GM19455 (cell line): ENCODE measurements around the gene FAM193B.
A peak's percentile ranks its signal among the peaks of the same experiment; 100 is the strongest.

Experiments
- ATAC-seq: cut with Tn5 transposase; IDR thresholded peaks from one replicate; pipeline ENCODE4 v1.9.1; 2021; ENCODE audit not compliant: unreplicated experiment

Gene FAM193B

GRCh38 chr5:177516601-177517568 lies 37.5 kb downstream of the FAM193B start, which contains the start of gene DDX41:
DDX41 (minus strand) TSS chr5:177516961; CDS start chr5:177516945, 16 bp downstream.
- peak; percentile 76 for ATAC-seq

DNA sequence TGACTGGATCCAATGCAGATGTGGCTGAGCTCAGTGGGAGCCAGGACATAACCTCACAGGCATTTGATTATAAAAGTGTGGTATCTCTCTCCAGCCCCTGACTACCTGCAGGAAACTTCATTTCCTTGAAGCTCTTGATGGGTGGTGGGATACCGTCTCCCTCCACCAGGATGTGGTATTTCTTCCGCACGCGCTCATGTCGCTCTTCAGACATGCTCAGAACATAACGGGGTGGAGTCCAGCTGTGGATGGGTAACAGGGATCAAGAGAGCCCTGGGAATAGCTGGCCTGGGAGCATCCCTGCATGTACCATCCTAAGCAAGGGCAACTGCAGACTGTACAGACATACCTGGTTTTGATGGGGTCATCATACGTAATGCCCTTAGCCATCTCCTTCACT lies 38.8 kb downstream of the FAM193B start:
- no peak for ATAC-seq

- ATAC-seq, result no peak
These were observed 39.8 kb downstream of the FAM193B start for GRCh38 chr5:177514541-177514940.

DNA sequence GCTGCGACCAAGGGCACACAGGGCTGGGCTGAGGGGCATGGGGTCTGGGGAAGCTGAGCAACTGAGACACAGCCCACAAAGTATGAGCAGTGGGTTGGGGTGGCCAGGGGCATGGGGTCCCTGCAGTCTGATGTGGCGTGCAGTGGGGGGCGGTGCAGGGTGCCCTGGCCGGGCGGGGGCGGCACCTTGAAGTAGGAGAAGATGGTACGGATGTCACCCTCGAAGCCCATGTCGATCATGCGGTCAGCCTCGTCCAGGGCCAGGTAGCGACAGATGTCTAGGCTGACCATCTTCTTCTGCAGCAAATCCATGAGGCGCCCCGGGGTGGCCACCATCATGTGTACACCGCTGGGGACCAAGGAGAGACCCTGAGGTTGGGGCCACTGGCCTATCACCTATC lies 40.9 kb downstream of the FAM193B start:
- ATAC-seq, result no peak

DNA sequence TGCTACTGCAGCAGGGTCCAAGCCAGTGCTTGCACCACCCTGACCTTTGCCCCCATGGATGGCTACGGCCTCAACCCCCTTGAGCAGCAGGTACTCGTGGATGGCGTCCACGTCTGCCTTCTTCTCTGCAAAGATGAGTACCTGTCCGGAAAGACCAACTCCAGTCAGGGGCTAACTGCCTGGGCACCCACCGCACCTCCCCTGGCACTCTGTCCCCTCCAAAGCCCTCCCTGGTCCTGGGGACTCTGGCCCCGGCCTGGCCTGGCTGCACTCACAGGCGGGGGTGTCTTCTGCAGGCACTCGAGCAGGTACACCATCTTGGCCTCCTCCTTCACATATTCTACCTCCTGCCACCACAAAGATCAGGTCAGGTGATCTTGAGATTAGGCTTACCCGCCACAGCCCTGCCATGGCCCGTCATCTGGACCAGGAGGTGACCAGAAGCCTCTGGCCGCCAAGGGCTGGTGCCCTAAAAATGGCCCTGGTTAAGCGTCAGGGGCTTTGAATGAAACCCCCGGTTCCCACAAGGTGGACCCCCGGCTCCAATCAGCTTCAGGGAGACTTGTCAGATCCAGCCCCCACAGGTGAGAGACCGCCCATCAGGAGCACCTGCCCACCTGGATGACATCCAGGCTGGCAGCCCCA lies 41.5 kb downstream of the FAM193B start:
- ATAC-seq, result no peak

- ATAC-seq, result no peak
These were observed 42.3 kb downstream of the FAM193B start for GRCh38 chr5:177511796-177512675.

DNA sequence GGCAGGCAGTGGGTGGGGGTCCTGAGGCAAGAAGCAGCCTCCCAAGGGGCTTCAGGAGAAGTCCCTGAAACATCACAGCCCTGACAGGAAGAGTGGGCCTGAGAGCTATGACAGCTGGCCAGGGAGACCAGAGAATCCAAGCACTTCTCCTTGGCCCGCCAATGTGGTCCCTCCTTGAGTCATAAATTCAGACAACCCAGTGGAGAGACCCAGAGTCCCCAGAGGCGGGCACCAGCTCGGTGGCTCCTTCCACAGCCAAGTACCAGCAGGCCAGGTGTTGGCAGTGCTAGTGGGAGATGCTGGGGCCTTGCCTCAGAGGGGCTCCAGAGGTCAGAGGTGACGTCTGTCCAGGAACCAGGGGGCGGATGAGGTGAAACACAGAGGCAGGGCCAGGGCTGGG lies 43.2 kb downstream of the FAM193B start:
- no peak for ATAC-seq

DNA sequence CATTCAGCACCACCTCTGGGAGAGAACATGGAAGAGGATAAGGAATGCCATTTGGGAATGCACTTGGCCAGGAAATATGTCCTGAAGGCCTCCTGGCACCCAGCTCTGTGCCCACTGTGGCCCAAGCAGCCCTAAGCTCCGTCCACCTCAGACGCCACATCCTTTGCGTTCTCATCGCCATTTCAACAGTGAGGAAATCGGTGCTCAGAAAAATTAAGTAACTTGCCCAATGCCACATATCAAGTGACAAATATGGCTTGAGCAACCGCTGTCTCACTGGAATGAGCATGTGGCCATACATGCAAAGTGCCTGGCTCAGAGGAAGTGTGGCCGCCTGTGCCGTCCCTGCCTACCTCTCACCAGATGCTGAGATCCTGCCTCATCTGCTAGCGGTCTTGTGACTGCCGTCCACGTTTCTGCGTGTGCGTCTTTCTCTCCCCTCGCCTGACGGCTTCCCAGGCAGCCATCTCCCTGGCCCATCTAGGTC lies 43.8 kb downstream of the FAM193B start:
- ATAC-seq, result no peak

- peak; percentile 15 for ATAC-seq
These were observed 44.3 kb downstream of the FAM193B start for GRCh38 chr5:177509991-177510566.

- peak; percentile 37 for ATAC-seq
These were observed 44.9 kb downstream of the FAM193B start, which contains the start of gene DOK3 for GRCh38 chr5:177509381-177509951. DOK3 (minus strand) TSS chr5:177509826; CDS start chr5:177509540, 286 bp downstream.

- peak; percentile 38 for ATAC-seq
These were observed 45.5 kb downstream of the FAM193B start for GRCh38 chr5:177508837-177509236.

DNA sequence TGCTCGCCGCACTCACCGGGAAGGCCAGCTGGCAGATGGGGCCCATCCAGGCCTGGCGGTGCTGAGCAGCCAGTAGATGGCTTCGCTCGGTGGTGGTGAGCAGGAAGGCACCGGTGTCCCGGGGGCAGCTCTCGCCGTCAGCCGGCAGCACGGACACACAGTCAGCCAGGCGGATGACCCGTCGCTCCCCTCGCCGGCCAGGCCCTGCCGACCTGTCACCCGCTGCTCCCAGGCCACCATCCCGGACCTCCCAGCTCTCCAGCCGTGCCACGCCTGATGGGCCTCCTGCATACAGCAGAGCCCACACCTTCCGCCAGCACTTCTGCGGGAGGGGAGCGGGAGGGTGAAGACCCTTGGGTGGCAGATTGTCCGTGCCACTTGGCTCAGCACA lies 46.1 kb downstream of the FAM193B start:
- no peak for ATAC-seq

- no peak for ATAC-seq
These were observed 46.7 kb downstream of the FAM193B start for GRCh38 chr5:177507596-177508220.

GRCh38 chr5:177507165-177507564 lies 47.2 kb downstream of the FAM193B start:
- no peak for ATAC-seq

GRCh38 chr5:177505075-177505474 lies 49.3 kb downstream of the FAM193B start:
- ATAC-seq, result no peak

DNA sequence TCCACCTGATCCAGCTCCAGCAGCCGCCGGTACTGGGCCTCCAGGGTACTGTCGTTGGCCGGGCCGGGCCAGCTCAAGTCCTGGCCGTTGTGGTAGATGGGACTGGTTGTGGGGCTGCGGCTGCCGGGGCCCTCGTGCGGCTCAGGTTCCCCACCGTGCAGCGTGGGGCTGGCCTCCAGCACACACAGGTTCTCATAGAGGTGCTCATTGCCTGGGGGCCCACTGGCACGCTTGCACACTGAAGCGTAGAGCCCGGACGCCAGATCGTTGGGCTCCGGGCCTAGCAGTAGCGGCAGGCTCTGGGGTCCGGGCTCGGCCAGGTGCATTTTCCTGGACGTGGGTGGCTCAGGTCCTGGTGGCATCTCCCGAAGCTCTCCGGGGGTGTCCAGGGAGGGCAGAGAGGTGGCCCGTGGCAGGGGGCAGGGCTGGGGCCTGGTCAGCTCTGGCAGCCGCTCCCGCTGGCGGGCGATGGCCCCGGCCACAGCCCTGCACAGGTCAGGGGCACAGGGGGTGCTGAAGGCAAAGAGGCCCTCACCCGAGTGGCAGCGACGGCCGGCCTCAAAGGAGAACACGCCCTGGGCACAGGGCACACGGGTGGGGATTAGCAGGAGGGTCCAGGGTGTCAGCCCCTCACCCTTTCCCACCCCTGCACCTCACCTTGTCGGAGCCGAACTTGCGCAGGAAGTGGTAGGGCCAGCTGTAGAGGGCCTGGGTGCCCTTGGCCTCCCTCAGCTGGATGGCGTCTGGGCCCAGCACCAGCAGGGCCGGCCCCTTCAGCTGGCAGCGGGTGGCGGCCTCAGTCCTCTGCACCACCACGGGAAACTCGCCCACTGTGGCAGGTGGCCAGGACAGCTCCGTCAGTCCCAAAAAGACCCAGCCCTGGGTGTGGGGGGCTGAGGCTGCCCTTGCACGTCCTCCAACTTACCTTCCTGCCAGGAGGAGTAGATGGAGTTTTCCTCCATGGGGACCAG lies 50.0 kb downstream of the FAM193B start:
- ATAC-seq, result no peak

- no peak for ATAC-seq
These were observed 50.8 kb downstream of the FAM193B start for GRCh38 chr5:177503351-177504085.

GRCh38 chr5:177502886-177503285 lies 51.5 kb downstream of the FAM193B start:
- ATAC-seq, result no peak
